Gastrocnemius medialis (tissue), 4 donors: ENCODE measurements around the gene CNTN4. TPM values are rescaled to one million over a fixed set of nuclear protein-coding genes. Genes with fewer than 3 reads are reported as not detected.

Experiments
- ATAC-seq, 2 donors: fragments of 150-250 bp; one replicate each; pipeline ENCODE4 v1.9.1; 2016
- DNase-seq, 2 donors: peaks; one replicate each; pipeline ENCODE4 v3.0.0-alpha.2; 2019
- H3K27ac ChIP-seq, 4 donors: fragments of 200-600 bp; sonication (generic); 1 replicate in 1 of 4; 2 replicates in 3 of 4; pipeline ENCODE4 v1.5.1; 2016 to 2018; ENCODE audit warnings: mild to moderate bottlenecking in 2 of 4, moderate library complexity in 1 of 4
- H3K27me3 ChIP-seq, 3 donors: fragments of 200-600 bp; sonication (generic) in 2 of 3; 1 replicate in 1 of 3; 2 replicates in 2 of 3; pipeline versions ENCODE4 v1.5.1 to v1.6.0; 2016 to 2019; ENCODE audit warnings: mild to moderate bottlenecking in 1 of 3, moderate library complexity in 1 of 3
- H3K36me3 ChIP-seq, 2 donors: fragments of 200-600 bp; sonication (generic) in 1 of 2; one replicate each; pipeline ENCODE4 v1.5.1; 2017 to 2018
- H3K4me1 ChIP-seq, 2 donors: fragments of 200-600 bp; sonication (generic) in 1 of 2; one replicate each; pipeline ENCODE4 v1.5.1; 2016 to 2017; ENCODE audit warnings: mild to moderate bottlenecking in 2 of 2
- H3K4me3 ChIP-seq, 4 donors: fragments of 200-600 bp; sonication (generic) in 3 of 4; 1 replicate in 1 of 4; 2 replicates in 3 of 4; pipeline ENCODE4 v1.5.1; 2016 to 2019; ENCODE audit warnings: mild to moderate bottlenecking in 2 of 4
- H3K9me3 ChIP-seq, 3 donors: fragments of 200-600 bp; sonication (generic) in 2 of 3; 1 replicate in 1 of 3; 2 replicates in 2 of 3; pipeline ENCODE4 v1.5.1; 2016 to 2019
- CTCF ChIP-seq, 5 experiments: fragments of 450-650 bp in 3 of 5; fragments of 200-600 bp in 2 of 5; sonication (generic) in 2 of 5; IDR thresholded peaks in 4 of 5; conservative IDR thresholded peaks in 1 of 5; 1 replicate in 4 of 5; 2 replicates in 1 of 5; pipeline ENCODE4 v1.5.1; 2016 to 2019; ENCODE audit warnings: antibody characterized with exemption in 5 of 5, mild to moderate bottlenecking in 3 of 5, moderate library complexity in 3 of 5
- POLR2A ChIP-seq, 2 donors: fragments of 450-650 bp; IDR thresholded peaks; one replicate each; pipeline ENCODE4 v1.6.1; 2017; ENCODE audit warnings: antibody characterized with exemption in 2 of 2, mild to moderate bottlenecking in 2 of 2, moderate library complexity in 2 of 2
- in situ Hi-C, 4 donors: fragments of 200-750 bp; cut with MboI; loops; one replicate each; pipeline versions ENCODE4 v1.15.0 to v1.8.0; 2017; ENCODE audit warnings: low sequenced_read_pairs in 4 of 4
- intact Hi-C: fragments of 100-400 bp; cut with DNase I; formaldehyde crosslinking; loops from one replicate; pipeline ENCODE4 v1.15.1; 2023; ENCODE audit warnings: low total_unique reads
- total RNA-seq, 4 donors: library from RNA; depleted of rRNA; stranded (reverse); fragments of >200 nt; gene quantifications; one replicate each; pipeline versions ENCODE4 v1.1.0 to v1.2.3, GENCODE V29; 2016

CNTN4 gene
- total RNA-seq, 4 donors from 2014 or later, result 0.51 to 1.9 (median 1.4) TPM

- Histone ChIP-seq H3K27me3 (no peaks in the 10 kb centered on the region), H3K9me3 (no peaks in the 10 kb centered on the region), H3K4me3 (no peak overlapping the region), H3K4me1 (no peaks in the 10 kb centered on the region), H3K36me3 (no peaks in the 10 kb centered on the region), H3K27ac (no peak overlapping the region)
- DNase-seq (no peak), ATAC-seq (no peak)
- intact Hi-C loops, result no loop called here
- in situ Hi-C loops, result no loop called here
- TF ChIP-seq CTCF (IDR thresholded peaks at IDR 0.05 in 4 of 5, conservative IDR thresholded peaks at IDR 0.05 in 1 of 5) (no peak), POLR2A (IDR thresholded peaks at IDR 0.05) (no peak)
These were observed 971.1 kb downstream of the CNTN4 start for GRCh38 chr3:3069723-3070122.

- H3K9me3 ChIP-seq, result no peaks in the 10 kb centered on the region
- no peak overlapping the region for H3K27ac ChIP-seq
- intact Hi-C loops (no loop called here), in situ Hi-C loops (no loop called here)
- no peaks in the 10 kb centered on the region for H3K27me3 ChIP-seq
- H3K4me1 ChIP-seq, result no peaks in the 10 kb centered on the region
- ATAC-seq (no peak), DNase-seq (no peak)
- no peak overlapping the region for H3K4me3 ChIP-seq
- TF ChIP-seq CTCF (IDR thresholded peaks at IDR 0.05 in 4 of 5, conservative IDR thresholded peaks at IDR 0.05 in 1 of 5), result no peak
- no peak for TF ChIP-seq POLR2A (IDR thresholded peaks at IDR 0.05)
- no peaks in the 10 kb centered on the region for H3K36me3 ChIP-seq
These were observed 972.5 kb downstream of the CNTN4 start for GRCh38 chr3:3071136-3071535.

- no peak for DNase-seq
- Histone ChIP-seq H3K9me3 (no peaks in the 10 kb centered on the region), H3K27ac (no peak overlapping the region), H3K27me3 (no peaks in the 10 kb centered on the region), H3K4me3 (no peak overlapping the region), H3K36me3 (no peaks in the 10 kb centered on the region), H3K4me1 (no peaks in the 10 kb centered on the region)
- intact Hi-C loops (no loop called here), in situ Hi-C loops (no loop called here)
- ATAC-seq, result no peak
- TF ChIP-seq POLR2A (IDR thresholded peaks at IDR 0.05), result no peak
- no peak for TF ChIP-seq CTCF (IDR thresholded peaks at IDR 0.05 in 4 of 5, conservative IDR thresholded peaks at IDR 0.05 in 1 of 5)
These were observed 976.0 kb downstream of the CNTN4 start for GRCh38 chr3:3074551-3075257.

- no peaks in the 10 kb centered on the region for H3K9me3 ChIP-seq
- no peaks in the 10 kb centered on the region for H3K27me3 ChIP-seq
- intact Hi-C loops (no loop called here), in situ Hi-C loops (no loop called here)
- ATAC-seq (no peak), DNase-seq (no peak)
- H3K4me3 ChIP-seq, result no peak overlapping the region
- H3K36me3 ChIP-seq, result no peaks in the 10 kb centered on the region
- no peaks in the 10 kb centered on the region for H3K4me1 ChIP-seq
- TF ChIP-seq CTCF (IDR thresholded peaks at IDR 0.05 in 4 of 5, conservative IDR thresholded peaks at IDR 0.05 in 1 of 5) (no peak), POLR2A (IDR thresholded peaks at IDR 0.05) (no peak)
- H3K27ac ChIP-seq, result no peak overlapping the region
These were observed 981.6 kb downstream of the CNTN4 start for GRCh38 chr3:3080309-3080708.
